GM12874 (cell line): Measurements from ENCODE around the gene PPM1H.

Source experiments
- TF ChIP-seq, protein P1 (sequence below): IDR thresholded peaks from 2 replicates; pipeline ENCODE4 v1.5.1; 2011; ENCODE audit warnings: low read depth, mild to moderate bottlenecking, control low read depth, low read length, moderate library complexity; ENCODE audit not compliant: insufficient read depth

The PPM1H gene

DNA sequence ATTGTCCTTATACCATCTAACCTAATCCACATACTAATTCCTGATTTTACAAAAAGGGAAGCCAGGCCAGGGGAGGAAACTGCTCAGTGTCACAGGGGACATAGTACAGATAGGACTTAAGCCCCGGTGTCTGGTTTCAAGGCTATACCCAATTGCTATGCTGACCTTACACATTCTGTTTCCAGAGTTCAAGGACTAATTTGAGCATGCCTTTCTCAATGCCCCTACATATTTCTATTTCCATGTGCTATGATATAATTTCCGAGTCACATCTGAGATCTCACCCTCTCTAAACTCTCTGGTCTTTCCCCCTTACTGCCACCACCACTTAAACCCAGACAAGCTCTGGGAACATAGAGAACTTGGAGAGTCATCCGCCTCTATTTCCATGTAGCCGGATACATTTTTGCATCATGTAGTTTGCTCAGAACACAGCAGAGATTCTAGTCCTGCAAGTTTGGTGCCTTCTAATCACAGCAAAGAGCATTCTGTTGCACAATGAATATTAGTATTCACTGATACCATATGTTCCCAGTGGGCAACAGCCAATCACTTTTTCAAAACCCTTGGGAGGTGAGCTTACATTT is 34.2 kb downstream of the PPM1H start:
- TF ChIP-seq, protein P1, sequence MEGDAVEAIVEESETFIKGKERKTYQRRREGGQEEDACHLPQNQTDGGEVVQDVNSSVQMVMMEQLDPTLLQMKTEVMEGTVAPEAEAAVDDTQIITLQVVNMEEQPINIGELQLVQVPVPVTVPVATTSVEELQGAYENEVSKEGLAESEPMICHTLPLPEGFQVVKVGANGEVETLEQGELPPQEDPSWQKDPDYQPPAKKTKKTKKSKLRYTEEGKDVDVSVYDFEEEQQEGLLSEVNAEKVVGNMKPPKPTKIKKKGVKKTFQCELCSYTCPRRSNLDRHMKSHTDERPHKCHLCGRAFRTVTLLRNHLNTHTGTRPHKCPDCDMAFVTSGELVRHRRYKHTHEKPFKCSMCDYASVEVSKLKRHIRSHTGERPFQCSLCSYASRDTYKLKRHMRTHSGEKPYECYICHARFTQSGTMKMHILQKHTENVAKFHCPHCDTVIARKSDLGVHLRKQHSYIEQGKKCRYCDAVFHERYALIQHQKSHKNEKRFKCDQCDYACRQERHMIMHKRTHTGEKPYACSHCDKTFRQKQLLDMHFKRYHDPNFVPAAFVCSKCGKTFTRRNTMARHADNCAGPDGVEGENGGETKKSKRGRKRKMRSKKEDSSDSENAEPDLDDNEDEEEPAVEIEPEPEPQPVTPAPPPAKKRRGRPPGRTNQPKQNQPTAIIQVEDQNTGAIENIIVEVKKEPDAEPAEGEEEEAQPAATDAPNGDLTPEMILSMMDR = no peak

DNA sequence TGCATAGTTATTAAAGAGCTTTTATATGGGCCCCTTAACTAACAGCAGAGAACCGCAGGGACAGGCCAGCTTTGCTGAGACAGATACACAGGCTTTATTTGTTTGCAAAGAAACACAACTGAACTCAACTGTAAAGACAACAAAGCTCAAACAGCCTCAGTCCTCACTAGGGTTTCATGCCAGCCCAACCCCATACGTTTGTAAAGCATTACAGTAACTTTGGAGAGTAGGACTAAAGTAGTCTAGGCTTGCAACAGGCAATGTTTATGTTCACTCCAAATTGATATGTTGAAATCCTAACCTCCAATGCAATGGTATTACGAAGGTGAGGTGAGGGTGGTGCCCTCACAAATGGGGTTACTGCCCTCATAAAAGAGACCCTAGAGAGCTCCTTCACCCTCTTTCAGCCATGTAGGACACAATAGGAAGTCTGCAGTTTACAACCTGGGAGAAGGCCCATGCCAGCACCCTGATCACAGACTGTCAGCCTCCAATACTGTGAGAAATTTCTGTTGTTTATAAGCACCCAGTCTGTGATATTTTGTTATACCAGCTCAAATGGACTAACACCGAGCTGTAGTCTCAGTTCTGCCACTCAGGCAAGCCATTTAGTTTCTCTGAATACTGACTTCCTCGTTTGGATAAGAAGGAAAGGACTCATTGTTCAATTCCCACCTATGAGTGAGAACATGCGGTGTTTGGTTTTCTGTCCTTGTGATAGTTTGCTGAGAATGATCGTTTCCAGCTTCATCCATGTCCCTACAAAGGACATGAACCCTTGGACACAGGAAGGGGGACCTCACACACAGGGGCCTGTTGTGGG is 35.2 kb downstream of the PPM1H start:
- TF ChIP-seq, protein P1 = no peak

DNA sequence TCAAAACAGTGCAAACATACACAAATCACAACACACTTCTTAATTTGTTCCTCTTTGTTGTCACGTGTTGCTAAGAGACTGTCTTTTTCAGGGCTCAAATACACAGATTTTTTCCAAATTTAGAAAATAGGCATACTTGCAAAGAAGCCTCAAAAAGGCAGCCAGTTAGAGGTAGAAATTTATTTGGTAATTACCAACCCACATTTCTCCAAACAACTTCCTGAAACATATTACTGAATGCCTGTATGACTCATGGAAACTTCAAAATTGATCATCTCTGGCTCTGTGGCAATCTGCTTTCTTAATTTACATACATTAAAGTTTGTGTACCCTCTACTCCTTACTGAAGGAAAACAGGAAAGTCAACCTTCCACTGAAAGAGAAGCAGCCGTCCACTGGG is 36.4 kb downstream of the PPM1H start:
- TF ChIP-seq, protein P1 = no peak

DNA sequence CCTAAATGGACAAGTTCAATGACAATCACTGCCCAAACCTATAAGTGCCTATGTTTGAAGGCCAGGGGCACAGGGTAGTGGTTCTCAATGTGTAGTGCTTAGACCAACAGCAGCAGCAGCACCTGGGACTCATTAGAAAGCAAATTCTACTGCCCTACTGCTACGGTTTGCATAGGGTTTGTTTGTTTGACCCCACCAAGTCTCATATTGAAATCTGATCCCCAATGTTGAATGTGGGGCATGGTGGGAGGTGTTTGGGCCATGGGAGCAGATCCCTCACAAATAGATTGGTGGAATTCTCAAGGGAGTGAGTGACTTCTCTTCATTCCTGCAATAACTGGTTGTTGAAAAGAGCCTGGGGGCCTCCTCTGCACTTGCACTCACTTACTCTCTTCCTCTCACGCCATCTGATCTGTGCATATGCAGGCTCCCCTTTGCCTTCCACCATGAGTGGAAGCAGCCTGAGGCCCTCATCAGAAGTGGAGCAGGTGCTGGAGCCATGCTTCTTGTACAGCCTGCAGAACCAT is 39.5 kb downstream of the PPM1H start:
- TF ChIP-seq, protein P1 = no peak

DNA sequence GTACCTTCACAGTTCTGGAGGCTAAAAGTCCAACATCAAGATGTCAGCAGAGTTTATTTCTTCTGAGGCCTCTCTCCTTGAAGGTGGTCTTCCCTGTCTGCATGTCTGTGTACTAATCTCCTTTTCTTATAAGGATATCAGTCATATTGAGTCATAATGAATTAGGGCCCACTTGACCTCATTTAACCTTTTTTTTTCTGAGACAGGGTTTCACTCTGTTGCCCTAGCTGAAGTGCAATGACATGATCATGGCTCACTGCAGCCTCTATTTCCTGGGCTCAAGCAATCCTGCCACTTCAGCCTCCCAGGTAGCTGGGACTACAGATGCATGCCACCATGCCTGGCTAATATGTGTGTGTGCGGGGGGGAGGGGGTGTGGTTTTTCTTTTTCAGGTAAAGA is 41.7 kb downstream of the PPM1H start:
- TF ChIP-seq, protein P1 = no peak

DNA sequence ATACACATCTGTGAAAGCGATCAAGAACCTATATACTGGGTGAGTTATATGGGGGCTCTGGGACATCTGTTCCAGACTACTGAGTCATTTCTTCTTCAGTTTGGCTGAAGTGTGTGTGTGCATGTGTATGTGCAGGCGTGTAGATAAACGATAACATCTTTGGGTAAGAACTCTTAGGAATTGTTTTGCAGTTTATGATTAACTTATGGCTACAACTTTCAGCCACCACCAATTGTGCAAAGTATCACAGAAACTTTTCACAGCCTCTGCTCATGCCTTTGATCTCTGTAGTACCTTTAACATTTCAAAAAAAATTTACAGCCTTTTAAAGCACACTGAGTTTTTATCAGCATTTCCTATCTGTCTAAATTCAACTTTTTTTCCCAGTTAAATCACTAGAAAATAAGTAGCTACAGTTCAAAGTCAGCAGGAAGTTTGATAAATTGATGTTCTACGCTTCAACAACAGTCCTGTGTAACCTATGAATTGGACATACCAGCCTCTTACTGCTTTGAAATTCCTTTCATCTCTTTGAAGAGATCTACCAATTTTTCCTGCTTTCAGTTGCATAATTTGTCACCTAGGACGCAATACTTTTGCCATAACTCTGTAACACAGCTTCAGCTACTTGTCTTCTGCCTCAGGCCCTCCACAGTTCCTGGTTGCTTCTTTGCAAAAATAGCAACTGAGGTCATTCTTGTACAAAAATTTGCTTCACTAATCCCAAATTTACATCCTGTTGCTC is 43.0 kb downstream of the PPM1H start:
- TF ChIP-seq, protein P1 = no peak
